Stimulated activated CD4-positive, alpha-beta T cell treated with anti-CD3 and anti-CD28 coated beads, Interleukin-4, amount 100 ng/mL, for 24 hours (primary cell): Measurements from ENCODE around the gene CELSR2.

Experiments
- DNase-seq: peaks from one replicate; pipeline ENCODE4 v3.0.0-alpha.2; 2020

The CELSR2 gene

GRCh38 chr1:109266965-109267364, 17.6 kb downstream of the CELSR2 start:
- DNase-seq: no peak

GRCh38 chr1:109267743-109268300, 18.5 kb downstream of the CELSR2 start:
- DNase-seq: no peak

GRCh38 chr1:109268431-109269211, 19.3 kb downstream of the CELSR2 start:
- no peak for DNase-seq

GRCh38 chr1:109269212-109269980, 20.1 kb downstream of the CELSR2 start:
- DNase-seq: no peak

GRCh38 chr1:109269981-109270622, 20.8 kb downstream of the CELSR2 start:
- no peak for DNase-seq

- DNase-seq: no peak
These were observed 21.4 kb downstream of the CELSR2 start for GRCh38 chr1:109270623-109271317.

- DNase-seq: no peak
These were observed 22.1 kb downstream of the CELSR2 start for GRCh38 chr1:109271458-109271857.

- no peak for DNase-seq
These were observed 22.9 kb downstream of the CELSR2 start for GRCh38 chr1:109272021-109272799.

- no peak for DNase-seq
These were observed 23.6 kb downstream of the CELSR2 start for GRCh38 chr1:109272831-109273547.

- DNase-seq: no peak
These were observed 24.4 kb downstream of the CELSR2 start for GRCh38 chr1:109273570-109274288.

GRCh38 chr1:109274533-109275476, 25.5 kb downstream of the CELSR2 start:
- DNase-seq: no peak

GRCh38 chr1:109275706-109276345, 26.5 kb downstream of the CELSR2 start:
- DNase-seq: no peak

GRCh38 chr1:109277434-109278204, 28.3 kb downstream of the CELSR2 start:
- peak; percentile 70 for DNase-seq

- no peak for DNase-seq
These were observed 30.4 kb downstream of the CELSR2 start for GRCh38 chr1:109279615-109280278.

GRCh38 chr1:109280862-109281261, 31.5 kb downstream of the CELSR2 start:
- DNase-seq: no peak

- DNase-seq: no peak
These were observed 32.5 kb downstream of the CELSR2 start for GRCh38 chr1:109281680-109282496.
